B cell (primary cell): Measurements from ENCODE around the gene SAP30L. TPM values are rescaled to one million over a fixed set of nuclear protein-coding genes. Genes with fewer than 3 reads are reported as not detected.

Experiments
- ATAC-seq: fragments of 200-7000 bp; cut with Tn5 transposase; one replicate; pipeline ENCODE4 v1.10.0; 2021; ENCODE audit warnings: low read depth, mild to moderate bottlenecking, moderate number of reproducible peaks, moderate library complexity
- CTCF ChIA-PET: fragments of 350-600 bp; sonication (Branson Sonifier 250); formaldehyde crosslinking; loops from one replicate; lab custom pipeline; 2021; ENCODE audit warnings: antibody characterized with exemption, inconsistent platforms; lab: Charles Lee
- POLR2A ChIA-PET: fragments of 350-600 bp; sonication (Branson Sonifier 250); formaldehyde crosslinking; loops from one replicate; lab custom pipeline; 2021; ENCODE audit warnings: antibody characterized with exemption; lab: Charles Lee
- DNase-seq: peaks from one replicate; pipeline ENCODE4 v3.0.0; 2013
- H2AFZ ChIP-seq: 2 replicates; pipeline ENCODE4 v1.6.1; 2012; ENCODE audit warnings: mild to moderate bottlenecking, low read depth, low read length; ENCODE audit not compliant: insufficient read depth, poor library complexity, severe bottlenecking
- H3K27ac ChIP-seq, 2 donors: 1 replicate in 1 of 2; 2 replicates in 1 of 2; pipeline ENCODE4 v1.5.1; 2012 to 2013; ENCODE audit warnings: low read length in 2 of 2, mild to moderate bottlenecking in 2 of 2, moderate library complexity in 1 of 2
- H3K27me3 ChIP-seq, 4 experiments: fragments of 200-600 bp in 1 of 4; sonication (generic) in 1 of 4; replicated peaks in 1 of 4; 1 replicate in 2 of 4; 2 replicates in 2 of 4; pipeline versions ENCODE4 v1.6.1 to v1.7.0; 2013 to 2016; ENCODE audit warnings: low read length in 3 of 4, mild to moderate bottlenecking in 2 of 4, mixed read lengths in 1 of 4, moderate library complexity in 1 of 4; ENCODE audit not compliant: insufficient read depth in 4 of 4, control insufficient read depth in 3 of 4; ENCODE audit errors: control extremely low read depth in 1 of 4
- H3K36me3 ChIP-seq, 2 experiments: replicated peaks in 1 of 2; 1 replicate in 1 of 2; 2 replicates in 1 of 2; pipeline versions ENCODE4 v1.6.1 to v1.7.1; 2013; ENCODE audit warnings: low read length in 1 of 2; ENCODE audit not compliant: insufficient read depth in 2 of 2, control insufficient read depth in 1 of 2; ENCODE audit errors: control extremely low read depth in 1 of 2, extremely low read depth in 1 of 2
- H3K4me1 ChIP-seq, 2 donors: fragments of 200-600 bp in 1 of 2; sonication (generic) in 1 of 2; 1 replicate in 1 of 2; 2 replicates in 1 of 2; pipeline versions ENCODE4 v1.5.1 to v1.6.1; 2013 to 2017; ENCODE audit warnings: low read length in 2 of 2; ENCODE audit not compliant: control insufficient read depth in 2 of 2, insufficient read depth in 2 of 2
- H3K4me2 ChIP-seq: replicated peaks from 2 replicates; pipeline ENCODE3; 2012; ENCODE audit warnings: mild to moderate bottlenecking, low read depth, low read length; ENCODE audit not compliant: poor library complexity, severe bottlenecking
- H3K4me3 ChIP-seq, 5 experiments: fragments of 200-600 bp in 1 of 5; sonication (generic) in 1 of 5; 1 replicate in 3 of 5; 2 replicates in 2 of 5; pipeline versions ENCODE4 v1.5.1 to v1.7.0; 2011 to 2016; ENCODE audit warnings: low read length in 4 of 5, mild to moderate bottlenecking in 4 of 5, low read depth in 2 of 5, control low read depth in 1 of 5, moderate library complexity in 1 of 5; ENCODE audit not compliant: insufficient read depth in 1 of 5; ENCODE audit errors: control extremely low read depth in 1 of 5, extremely low read depth in 1 of 5
- H3K79me2 ChIP-seq: fragments of 200-600 bp; sonication (generic); one replicate; pipeline ENCODE4 v1.6.0; 2016; ENCODE audit warnings: low read length; ENCODE audit not compliant: control insufficient read depth, insufficient read depth
- H3K9ac ChIP-seq: fragments of 200-600 bp; sonication (generic); 2 replicates; pipeline ENCODE4 v1.6.1; 2017; ENCODE audit warnings: mild to moderate bottlenecking, low read length, moderate library complexity
- H3K9me3 ChIP-seq, 3 donors: one replicate each; pipeline versions ENCODE4 v1.6.1 to v1.7.1; 2013; ENCODE audit warnings: low read length in 2 of 3; ENCODE audit not compliant: control insufficient read depth in 2 of 3, insufficient read depth in 1 of 3; ENCODE audit errors: control extremely low read depth in 1 of 3
- H4K20me1 ChIP-seq: 2 replicates; pipeline ENCODE4 v1.6.0; 2012; ENCODE audit warnings: mild to moderate bottlenecking, low read length; ENCODE audit not compliant: insufficient read depth, control insufficient read depth, poor library complexity, severe bottlenecking
- H3K27ac Mint-ChIP-seq: one replicate; pipeline ENCODE4 v1.8.0; 2021; ENCODE audit warnings: mixed read lengths
- H3K27me3 Mint-ChIP-seq: one replicate; pipeline ENCODE4 v1.8.0; 2021; ENCODE audit warnings: mixed read lengths
- H3K4me1 Mint-ChIP-seq: one replicate; pipeline ENCODE4 v1.8.0; 2021; ENCODE audit warnings: mixed read lengths
- H3K4me3 Mint-ChIP-seq: one replicate; pipeline ENCODE4 v1.8.0; 2021; ENCODE audit warnings: mixed read lengths
- H3K9me3 Mint-ChIP-seq: one replicate; pipeline ENCODE4 v1.8.0; 2022; ENCODE audit warnings: mixed read lengths; ENCODE audit not compliant: insufficient read depth
- EZH2 ChIP-seq: IDR thresholded peaks from 2 replicates; pipeline ENCODE4 v1.6.1; 2012; ENCODE audit warnings: borderline replicate concordance, low read depth, mild to moderate bottlenecking, moderate library complexity, low read length; ENCODE audit not compliant: insufficient read depth, poor library complexity, severe bottlenecking
- WGBS: methylation state at CpG from one replicate; pipeline ENCODE4 v1.1.5; 2013; ENCODE audit warnings: missing lambda C conversion rate; ENCODE audit not compliant: insufficient coverage; 5-methylcytosine and 5-hydroxymethylcytosine counted together
- intact Hi-C: fragments of 100-400 bp; cut with micrococcal nuclease; formaldehyde crosslinking; loops from one replicate; pipeline ENCODE4 v1.10.0; 2022
- polyA plus RNA-seq: library from polyadenylated mRNA; depleted of rRNA; stranded (reverse); fragments of >200 nt; gene quantifications from 2 replicates; pipeline ENCODE4 v1.2.3, GENCODE V29; 2012
- total RNA-seq, 2 donors: library from RNA; stranded (reverse); fragments of 120-200 nt in 1 of 2; gene quantifications; 1 replicate in 1 of 2; 2 replicates in 1 of 2; pipeline versions ENCODE4 v1.2.3 to v1.2.4, GENCODE V29; 2013 to 2022
- TF ChIP-seq, protein P1 (sequence below): fragments of 200-600 bp; IDR thresholded peaks from one replicate; pipeline ENCODE4 v1.8.0; 2022; ENCODE audit warnings: antibody characterized with exemption, mild to moderate bottlenecking

SAP30L gene
- total and polyA plus RNA-seq, 2 donors (not counting 1 experiment from before 2014, with no cell fraction given) = 34.8 to 41.5 TPM

DNA sequence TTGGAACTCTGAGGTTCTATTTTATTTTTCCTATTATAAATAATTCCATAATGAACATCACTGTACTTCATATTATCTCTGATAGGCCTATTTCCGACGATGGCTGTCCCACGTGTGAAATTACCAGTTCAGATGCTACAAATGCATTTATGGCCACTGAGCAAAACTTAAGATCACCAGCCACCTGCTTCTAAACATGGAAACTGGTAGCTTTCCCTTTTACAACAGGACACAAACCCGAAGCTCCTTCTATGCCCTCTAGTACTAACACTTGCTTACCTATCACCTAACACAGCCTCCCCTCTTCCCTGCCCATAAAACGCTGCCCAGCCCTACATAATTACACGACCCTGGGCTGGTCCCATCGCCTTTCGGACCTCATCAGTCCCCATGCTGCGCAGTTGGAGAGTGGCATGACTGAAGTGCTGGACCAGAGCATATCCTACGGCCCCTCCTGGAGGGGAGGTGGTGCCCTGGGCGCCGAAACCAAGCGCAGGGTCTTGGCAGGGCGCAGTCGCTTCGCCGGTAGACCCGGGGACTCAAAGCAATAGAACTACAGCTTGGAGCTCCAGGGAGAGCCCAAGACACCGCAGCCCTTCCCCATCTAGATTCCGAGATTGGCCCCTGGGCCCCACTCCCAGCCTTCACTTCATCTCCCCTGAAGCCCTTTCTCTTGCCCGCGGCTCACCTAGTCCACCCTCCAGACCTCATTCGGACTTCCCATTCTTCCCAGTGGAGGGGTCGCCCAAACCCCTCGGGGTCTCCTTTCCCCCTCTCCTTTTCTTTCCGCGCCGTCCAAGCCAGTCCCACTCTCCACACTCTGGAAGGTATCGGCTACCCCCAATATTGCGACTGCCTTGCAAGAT is 1.0 kb upstream of the SAP30L start:
- TF ChIP-seq, protein P1, sequence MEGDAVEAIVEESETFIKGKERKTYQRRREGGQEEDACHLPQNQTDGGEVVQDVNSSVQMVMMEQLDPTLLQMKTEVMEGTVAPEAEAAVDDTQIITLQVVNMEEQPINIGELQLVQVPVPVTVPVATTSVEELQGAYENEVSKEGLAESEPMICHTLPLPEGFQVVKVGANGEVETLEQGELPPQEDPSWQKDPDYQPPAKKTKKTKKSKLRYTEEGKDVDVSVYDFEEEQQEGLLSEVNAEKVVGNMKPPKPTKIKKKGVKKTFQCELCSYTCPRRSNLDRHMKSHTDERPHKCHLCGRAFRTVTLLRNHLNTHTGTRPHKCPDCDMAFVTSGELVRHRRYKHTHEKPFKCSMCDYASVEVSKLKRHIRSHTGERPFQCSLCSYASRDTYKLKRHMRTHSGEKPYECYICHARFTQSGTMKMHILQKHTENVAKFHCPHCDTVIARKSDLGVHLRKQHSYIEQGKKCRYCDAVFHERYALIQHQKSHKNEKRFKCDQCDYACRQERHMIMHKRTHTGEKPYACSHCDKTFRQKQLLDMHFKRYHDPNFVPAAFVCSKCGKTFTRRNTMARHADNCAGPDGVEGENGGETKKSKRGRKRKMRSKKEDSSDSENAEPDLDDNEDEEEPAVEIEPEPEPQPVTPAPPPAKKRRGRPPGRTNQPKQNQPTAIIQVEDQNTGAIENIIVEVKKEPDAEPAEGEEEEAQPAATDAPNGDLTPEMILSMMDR = no peak
- TF ChIP-seq EZH2 = no peak
- ChIA-PET CTCF (interaction anchor here (1.3 kb wide), 1 partner anchor 23 kb away, joined by 3 read pairs; no protein-coding TSS in a partner anchor), POLR2A (no interaction called here)
- DNase-seq (peak; percentile 43), ATAC-seq (peak; percentile 1)
- peak overlapping the region; percentile 9 to 75 for H3K27ac ChIP-seq
- H3K4me3 ChIP-seq = peak overlapping the region; percentile 78 to 99 (median 90)
- intact Hi-C loops = loop anchor here (1.0 to 2.0 kb wide), 6 partner anchors 60 to 494 kb away; partner anchors contain the start of genes CNOT8, FAM114A2, GALNT10 and GEMIN5
- H3K4me1 ChIP-seq = peaks cover 24 to 32% of the 10 kb centered on the region in 2 donors
- H3K9me3 ChIP-seq = no peaks in the 10 kb centered on the region
- H4K20me1 ChIP-seq = peaks cover 14% of the 10 kb centered on the region
- peak overlapping the region; percentile 98 for H3K4me3 Mint-ChIP-seq
- H3K27me3 ChIP-seq = no peaks in the 10 kb centered on the region
- peak overlapping the region; percentile 91 for H3K4me2 ChIP-seq
- peaks cover 74% of the 10 kb centered on the region for H3K79me2 ChIP-seq
- H3K27ac Mint-ChIP-seq = peak overlapping the region; percentile 93
- H3K36me3 ChIP-seq = peaks cover 0 to 18% of the 10 kb centered on the region in 2 experiments
- no peaks in the 10 kb centered on the region for H3K9me3 Mint-ChIP-seq
- 6% methylated on average over 29 of the region's 30 CpGs for WGBS
- H2AFZ ChIP-seq = peak overlapping the region; percentile 100
- H3K4me1 Mint-ChIP-seq = peaks cover 47% of the 10 kb centered on the region
- no peaks in the 10 kb centered on the region for H3K27me3 Mint-ChIP-seq
- peak overlapping the region; percentile 93 for H3K9ac ChIP-seq
